Measurements from ENCODE around the gene ANKFY1. TPM values are rescaled to one million over a fixed set of nuclear protein-coding genes. Genes with fewer than 3 reads are reported as not detected.

Gene ANKFY1
- total and polyA plus RNA-seq, 3 experiments from 2014 or later = 13.3 to 39.6 (median 35.2) TPM

GRCh38 chr17:4208238-4208637 lies 55.5 kb downstream of the ANKFY1 start:
- H3K27me3 ChIP-seq (ENCODE audit: insufficient read depth, low read length, poor library complexity, severe bottlenecking) = no peaks in the 10 kb centered on the region
- peaks cover 3 to 72% (median 20%) of the 10 kb centered on the region in 3 donors for H3K36me3 Mint-ChIP-seq
- CTCF ChIA-PET = interaction anchor here (1.5 kb wide), 1 partner anchor 8 kb away, joined by 5 read pairs; no protein-coding TSS in a partner anchor
- H3K36me3 ChIP-seq (ENCODE audit: insufficient read depth, low read length) = peaks cover 31% of the 10 kb centered on the region
- no peaks in the 10 kb centered on the region for H3K27me3 Mint-ChIP-seq
- no peaks in the 10 kb centered on the region for H3K4me1 ChIP-seq (ENCODE audit: insufficient read depth, low read length)
- H3K4me1 Mint-ChIP-seq = peaks cover 6 to 13% (median 8%) of the 10 kb centered on the region in 3 donors
- peak overlapping the region in 3 of 8 donors; percentile 15 to 70 (median 45) for H3K27ac Mint-ChIP-seq
- H3K27ac ChIP-seq (ENCODE audit: low read depth, low read length) = no peak overlapping the region
- no peaks in the 10 kb centered on the region for H3K9me3 ChIP-seq (ENCODE audit: low read length)
- DNase-seq = no peak
- H3K4me3 Mint-ChIP-seq = no peak overlapping the region
- POLR2A ChIA-PET = no interaction called here
- H3K4me3 ChIP-seq (ENCODE audit: low read length) = no peak overlapping the region
- no peaks in the 10 kb centered on the region for H3K9me3 Mint-ChIP-seq

GRCh38 chr17:4206962-4207361 lies 56.8 kb downstream of the ANKFY1 start:
- H3K27ac Mint-ChIP-seq = peak overlapping the region in 5 of 8 donors; percentile 56 to 92 (median 69)
- ChIA-PET POLR2A (no interaction called here), CTCF (no interaction called here)
- peaks cover 3 to 68% (median 17%) of the 10 kb centered on the region in 3 donors for H3K36me3 Mint-ChIP-seq
- no peak overlapping the region for H3K4me3 Mint-ChIP-seq
- no peaks in the 10 kb centered on the region for H3K27me3 ChIP-seq (ENCODE audit: insufficient read depth, low read length, poor library complexity, severe bottlenecking)
- no peak overlapping the region for H3K27ac ChIP-seq (ENCODE audit: low read depth, low read length)
- peaks cover 4 to 13% (median 8%) of the 10 kb centered on the region in 3 donors for H3K4me1 Mint-ChIP-seq
- H3K9me3 Mint-ChIP-seq = no peaks in the 10 kb centered on the region
- no peak for DNase-seq
- no peaks in the 10 kb centered on the region for H3K4me1 ChIP-seq (ENCODE audit: insufficient read depth, low read length)
- no peaks in the 10 kb centered on the region for H3K27me3 Mint-ChIP-seq
- no peak overlapping the region for H3K4me3 ChIP-seq (ENCODE audit: low read length)
- peaks cover 31% of the 10 kb centered on the region for H3K36me3 ChIP-seq (ENCODE audit: insufficient read depth, low read length)
- no peaks in the 10 kb centered on the region for H3K9me3 ChIP-seq (ENCODE audit: low read length)

- peaks cover 31% of the 10 kb centered on the region for H3K36me3 ChIP-seq (ENCODE audit: insufficient read depth, low read length)
- H3K9me3 Mint-ChIP-seq = no peaks in the 10 kb centered on the region
- ChIA-PET POLR2A (no interaction called here), CTCF (interaction anchor here (0.7 to 1.4 kb wide), 3 partner anchors 9 to 316 kb away, joined by 3 to 5 read pairs (median 4); no protein-coding TSS in a partner anchor)
- no peak overlapping the region for H3K4me3 Mint-ChIP-seq
- no peaks in the 10 kb centered on the region for H3K27me3 ChIP-seq (ENCODE audit: insufficient read depth, low read length, poor library complexity, severe bottlenecking)
- peaks cover 4 to 13% (median 5%) of the 10 kb centered on the region in 3 donors for H3K4me1 Mint-ChIP-seq
- no peak for DNase-seq
- peak overlapping the region in 2 of 8 donors; percentile 3 to 44 for H3K27ac Mint-ChIP-seq
- H3K27me3 Mint-ChIP-seq = no peaks in the 10 kb centered on the region
- H3K9me3 ChIP-seq (ENCODE audit: low read length) = no peaks in the 10 kb centered on the region
- no peak overlapping the region for H3K4me3 ChIP-seq (ENCODE audit: low read length)
- peaks cover 3 to 73% (median 20%) of the 10 kb centered on the region in 3 donors for H3K36me3 Mint-ChIP-seq
- H3K4me1 ChIP-seq (ENCODE audit: insufficient read depth, low read length) = no peaks in the 10 kb centered on the region
- no peak overlapping the region for H3K27ac ChIP-seq (ENCODE audit: low read depth, low read length)
Measured at GRCh38 chr17:4205917-4206316, 57.9 kb downstream of the ANKFY1 start.

- Histone ChIP-seq H3K9me3 (ENCODE audit: low read length) (no peaks in the 10 kb centered on the region), H3K27me3 (ENCODE audit: insufficient read depth, low read length, poor library complexity, severe bottlenecking) (no peaks in the 10 kb centered on the region), H3K4me1 (ENCODE audit: insufficient read depth, low read length) (no peaks in the 10 kb centered on the region), H3K36me3 (ENCODE audit: insufficient read depth, low read length) (peaks cover 36% of the 10 kb centered on the region), H3K4me3 (ENCODE audit: low read length) (no peak overlapping the region), H3K27ac (ENCODE audit: low read depth, low read length) (no peak overlapping the region)
- no peak for DNase-seq
- ChIA-PET CTCF (interaction anchor here (1.2 kb wide), 1 partner anchor 24 kb away, joined by 3 read pairs; no protein-coding TSS in a partner anchor), POLR2A (interaction anchor here (0.6 kb wide), 1 partner anchor 19 kb away, joined by 5 read pairs; no protein-coding TSS in a partner anchor)
- no peaks in the 10 kb centered on the region for H3K27me3 Mint-ChIP-seq
- H3K4me1 Mint-ChIP-seq = peaks cover 4 to 13% (median 5%) of the 10 kb centered on the region in 3 donors
- H3K27ac Mint-ChIP-seq = peak overlapping the region in 3 of 8 donors; percentile 38 to 60 (median 52)
- H3K36me3 Mint-ChIP-seq = peaks cover 2 to 76% (median 18%) of the 10 kb centered on the region in 3 donors
- no peak overlapping the region for H3K4me3 Mint-ChIP-seq
- H3K9me3 Mint-ChIP-seq = no peaks in the 10 kb centered on the region
Measured at GRCh38 chr17:4204710-4205173, 59.0 kb downstream of the ANKFY1 start.

- Histone ChIP-seq H3K27ac (ENCODE audit: low read depth, low read length) (no peak overlapping the region), H3K9me3 (ENCODE audit: low read length) (no peaks in the 10 kb centered on the region), H3K4me1 (ENCODE audit: insufficient read depth, low read length) (no peaks in the 10 kb centered on the region), H3K4me3 (ENCODE audit: low read length) (no peak overlapping the region), H3K36me3 (ENCODE audit: insufficient read depth, low read length) (peaks cover 36% of the 10 kb centered on the region), H3K27me3 (ENCODE audit: insufficient read depth, low read length, poor library complexity, severe bottlenecking) (no peaks in the 10 kb centered on the region)
- no peak for DNase-seq
- no peak overlapping the region for H3K4me3 Mint-ChIP-seq
- no peaks in the 10 kb centered on the region for H3K27me3 Mint-ChIP-seq
- peaks cover 0 to 72% (median 15%) of the 10 kb centered on the region in 3 donors for H3K36me3 Mint-ChIP-seq
- ChIA-PET CTCF (no interaction called here), POLR2A (interaction anchor here (0.6 kb wide), 1 partner anchor 20 kb away, joined by 5 read pairs; no protein-coding TSS in a partner anchor)
- no peaks in the 10 kb centered on the region for H3K9me3 Mint-ChIP-seq
- peak overlapping the region in 2 of 8 donors; percentile 56 to 74 for H3K27ac Mint-ChIP-seq
- peaks cover 4 to 13% (median 5%) of the 10 kb centered on the region in 3 donors for H3K4me1 Mint-ChIP-seq
Measured at GRCh38 chr17:4204190-4204589, 59.6 kb downstream of the ANKFY1 start.

- peaks cover 33% of the 10 kb centered on the region for H3K36me3 ChIP-seq (ENCODE audit: insufficient read depth, low read length)
- Mint-ChIP-seq H3K27ac (peak overlapping the region in 3 of 8 donors; percentile 29 to 77 (median 30)), H3K27me3 (no peaks in the 10 kb centered on the region), H3K36me3 (peaks cover 7 to 63% (median 10%) of the 10 kb centered on the region in 3 donors), H3K4me1 (peaks cover 0 to 4% (median 0%) of the 10 kb centered on the region in 3 donors), H3K4me3 (no peak overlapping the region), H3K9me3 (no peaks in the 10 kb centered on the region)
- H3K27me3 ChIP-seq (ENCODE audit: insufficient read depth, low read length, poor library complexity, severe bottlenecking) = no peaks in the 10 kb centered on the region
- no peak overlapping the region for H3K4me3 ChIP-seq (ENCODE audit: low read length)
- no peaks in the 10 kb centered on the region for H3K4me1 ChIP-seq (ENCODE audit: insufficient read depth, low read length)
- POLR2A ChIA-PET = no interaction called here
- no peak overlapping the region for H3K27ac ChIP-seq (ENCODE audit: low read depth, low read length)
- no peaks in the 10 kb centered on the region for H3K9me3 ChIP-seq (ENCODE audit: low read length)
- CTCF ChIA-PET = interaction anchor here (1.1 to 1.8 kb wide), 2 partner anchors 14 to 19 kb away, joined by 3 to 8 read pairs; no protein-coding TSS in a partner anchor
- DNase-seq = no peak
Measured at GRCh38 chr17:4201226-4201625, 62.6 kb downstream of the ANKFY1 start.

- peaks cover 13 to 64% (median 16%) of the 10 kb centered on the region in 3 donors for H3K36me3 Mint-ChIP-seq
- ChIA-PET POLR2A (interaction anchor here (0.6 kb wide), 1 partner anchor 79 kb away, joined by 3 read pairs; no protein-coding TSS in a partner anchor), CTCF (interaction anchor here (0.8 to 1.8 kb wide), 19 partner anchors 9 to 231 kb away, joined by 3 to 8 read pairs (median 3); no protein-coding TSS in a partner anchor)
- Histone ChIP-seq H3K27me3 (ENCODE audit: insufficient read depth, low read length, poor library complexity, severe bottlenecking) (no peaks in the 10 kb centered on the region), H3K36me3 (ENCODE audit: insufficient read depth, low read length) (peaks cover 32% of the 10 kb centered on the region), H3K27ac (ENCODE audit: low read depth, low read length) (no peak overlapping the region), H3K4me1 (ENCODE audit: insufficient read depth, low read length) (no peaks in the 10 kb centered on the region), H3K4me3 (ENCODE audit: low read length) (no peak overlapping the region), H3K9me3 (ENCODE audit: low read length) (no peaks in the 10 kb centered on the region)
- no peak overlapping the region for H3K4me3 Mint-ChIP-seq
- H3K9me3 Mint-ChIP-seq = no peaks in the 10 kb centered on the region
- peaks cover 0 to 4% (median 0%) of the 10 kb centered on the region in 3 donors for H3K4me1 Mint-ChIP-seq
- no peaks in the 10 kb centered on the region for H3K27me3 Mint-ChIP-seq
- H3K27ac Mint-ChIP-seq = no peak overlapping the region
- DNase-seq = peak in 3 of 5 donors; percentile 12 to 41 (median 15)
Measured at GRCh38 chr17:4199818-4200402, 63.9 kb downstream of the ANKFY1 start.

- peaks cover 0 to 3% (median 0%) of the 10 kb centered on the region in 3 donors for H3K4me1 Mint-ChIP-seq
- POLR2A ChIA-PET = no interaction called here
Measured at GRCh38 chr17:4198995-4199394, 64.8 kb downstream of the ANKFY1 start.

More at GRCh38 chr17:4198995-4199394, 64.8 kb downstream of the ANKFY1 start:
- no peaks in the 10 kb centered on the region for H3K9me3 Mint-ChIP-seq
- Histone ChIP-seq H3K9me3 (ENCODE audit: low read length) (no peaks in the 10 kb centered on the region), H3K4me1 (ENCODE audit: insufficient read depth, low read length) (no peaks in the 10 kb centered on the region), H3K27ac (ENCODE audit: low read depth, low read length) (no peak overlapping the region), H3K36me3 (ENCODE audit: insufficient read depth, low read length) (peaks cover 29% of the 10 kb centered on the region), H3K27me3 (ENCODE audit: insufficient read depth, low read length, poor library complexity, severe bottlenecking) (no peaks in the 10 kb centered on the region), H3K4me3 (ENCODE audit: low read length) (no peak overlapping the region)
- H3K4me3 Mint-ChIP-seq = no peak overlapping the region
- peak overlapping the region in 1 of 8 donors; percentile 63 for H3K27ac Mint-ChIP-seq
- CTCF ChIA-PET = interaction anchor here (0.8 to 1.3 kb wide), 2 partner anchors 45 to 214 kb away, joined by 3 to 5 read pairs; no protein-coding TSS in a partner anchor
- H3K27me3 Mint-ChIP-seq = no peaks in the 10 kb centered on the region
- DNase-seq = no peak
- peaks cover 14 to 64% (median 15%) of the 10 kb centered on the region in 3 donors for H3K36me3 Mint-ChIP-seq
